ENCODE data around the gene PCSK1N.

Gene PCSK1N

GRCh38 chrX:48818866-48819265 lies 16.5 kb downstream of the PCSK1N start:
- no peak for TF ChIP-seq CTCF (IDR thresholded peaks at IDR 0.05)
- no peak for DNase-seq (ENCODE audit: low spot score)
- H3K4me3 ChIP-seq = no peak overlapping the region
- H3K27ac ChIP-seq = no peak overlapping the region

- no peak for TF ChIP-seq CTCF (IDR thresholded peaks at IDR 0.05)
- no peak for DNase-seq (ENCODE audit: low spot score)
- H3K4me3 ChIP-seq = no peak overlapping the region
- H3K27ac ChIP-seq = no peak overlapping the region
Observed at GRCh38 chrX:48818098-48818497, 17.3 kb downstream of the PCSK1N start.

- no peak overlapping the region for H3K4me3 ChIP-seq
- DNase-seq (ENCODE audit: low spot score) = no peak
- TF ChIP-seq CTCF (IDR thresholded peaks at IDR 0.05) = no peak
Observed at GRCh38 chrX:48816014-48816810, 19.2 kb downstream of the PCSK1N start.

GRCh38 chrX:48815266-48815665 lies 20.1 kb downstream of the PCSK1N start:
- no peak overlapping the region for H3K27ac ChIP-seq
- TF ChIP-seq CTCF (IDR thresholded peaks at IDR 0.05) = no peak
- no peak for DNase-seq (ENCODE audit: low spot score)
- no peak overlapping the region for H3K4me3 ChIP-seq

More at GRCh38 chrX:48816014-48816810, 19.2 kb downstream of the PCSK1N start:
- H3K27ac ChIP-seq = no peak overlapping the region

GRCh38 chrX:48814722-48815121 lies 20.7 kb downstream of the PCSK1N start:
- no peak for TF ChIP-seq CTCF (IDR thresholded peaks at IDR 0.05)
- Histone ChIP-seq H3K4me3 (no peak overlapping the region), H3K27ac (no peak overlapping the region)
- DNase-seq (ENCODE audit: low spot score) = no peak

- Histone ChIP-seq H3K4me3 (no peak overlapping the region), H3K27ac (no peak overlapping the region)
- DNase-seq (ENCODE audit: low spot score) = no peak
- no peak for TF ChIP-seq CTCF (IDR thresholded peaks at IDR 0.05)
Observed at GRCh38 chrX:48813644-48814043, 21.8 kb downstream of the PCSK1N start.

- Histone ChIP-seq H3K4me3 (no peak overlapping the region), H3K27ac (no peak overlapping the region)
- DNase-seq (ENCODE audit: low spot score) = no peak
- no peak for TF ChIP-seq CTCF (IDR thresholded peaks at IDR 0.05)
Observed at GRCh38 chrX:48806081-48806480, 29.3 kb downstream of the PCSK1N start.

Data from coronary artery (tissue), 2 donors.